GM12892 (cell line): Measurements from ENCODE around the gene LIN7B.

Experiments used
- POLR2A ChIP-seq: IDR thresholded peaks from 2 replicates; pipeline ENCODE4 v1.6.1; 2011; ENCODE audit warnings: low read depth, low read length, control low read depth
- TAF1 ChIP-seq: IDR thresholded peaks from 2 replicates; pipeline ENCODE4 v1.6.1; 2011; ENCODE audit warnings: low read depth, mild to moderate bottlenecking, control low read depth, low read length, borderline replicate concordance

GRCh38 chr19:49085020-49085867, 28.9 kb upstream of the LIN7B start, which contains the start of gene SNRNP70:
- peak; percentile 96 for TF ChIP-seq POLR2A
- TF ChIP-seq TAF1, result peak; percentile 97
